Measurements from ENCODE around the gene ARAP3. TPM values are rescaled to one million over a fixed set of nuclear protein-coding genes. Genes with fewer than 3 reads are reported as not detected.
"Not testable (repeated sequence)": the region's sequence is repeated elsewhere in the genome, so short reads cannot be mapped to it uniquely, and the experiment has no call there.

Gene ARAP3
- total RNA-seq, 1 experiment from 2014 or later: 27.6 TPM

DNA sequence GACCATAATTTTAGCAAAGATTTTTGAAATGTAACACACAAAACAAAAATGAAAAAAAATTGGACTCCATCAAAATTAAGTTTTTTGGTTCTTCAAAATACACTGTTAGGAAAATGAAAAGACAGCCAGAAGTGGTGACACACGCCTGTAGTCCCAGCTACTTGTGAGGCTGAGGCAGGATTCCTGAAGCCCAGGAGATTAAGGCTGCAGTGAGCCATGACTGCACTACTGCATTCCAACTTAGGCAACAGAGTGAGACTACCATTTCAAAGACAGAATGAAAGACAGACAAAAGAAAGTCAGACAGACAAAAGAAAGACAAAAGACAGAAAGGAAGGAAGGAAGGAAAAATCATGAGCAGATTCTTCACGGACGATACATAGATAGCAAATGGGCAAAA lies 70.7 kb downstream of the ARAP3 start:
- no peak overlapping the region for H2BK5ac ChIP-seq (ENCODE audit: insufficient read length, low read length)
- no peak overlapping the region for H2AFZ ChIP-seq (ENCODE audit: low read length)
- H3K4me2 ChIP-seq (ENCODE audit: insufficient read depth, insufficient read length, low read length): no peak overlapping the region
- peaks cover 3% of the 10 kb centered on the region for H3K4me1 ChIP-seq (ENCODE audit: insufficient read depth, low read length)
- no peak overlapping the region for H4K91ac ChIP-seq (ENCODE audit: insufficient read length, low read depth, low read length)
- H3K79me2 ChIP-seq (ENCODE audit: insufficient read depth, low read length): peaks cover 17% of the 10 kb centered on the region; the same call in 1 of the 2 replicates
- Mint-ChIP-seq H3K36me3 (ENCODE audit: insufficient read depth in 1 of 3, low read depth in 3 of 3) (peaks cover 0 to 18% (median 14%) of the 10 kb centered on the region in 3 experiments; a peak in 3 of 7 replicates), H3K4me1 (peaks cover 27 to 33% of the 10 kb centered on the region in 2 experiments), H3K27ac (peak overlapping the region in 2 of 3 experiments; percentile 1 to 46; a peak in 4 of 7 replicates), H3K4me3 (no peak overlapping the region), H3K9me3 (no peaks in the 10 kb centered on the region), H3K27me3 (ENCODE audit: low read depth) (no peaks in the 10 kb centered on the region)
- H2AK5ac ChIP-seq (ENCODE audit: insufficient read length, low read length): no peak overlapping the region
- no peak overlapping the region for H2BK120ac ChIP-seq (ENCODE audit: low read depth, low read length, poor library complexity, severe bottlenecking)
- H3K27me3 ChIP-seq (ENCODE audit: insufficient read depth, low read length): no peaks in the 10 kb centered on the region
- H4K8ac ChIP-seq (replicated peaks; ENCODE audit: insufficient read length, low read depth, low read length): no peak overlapping the region
- no peak for DNase-seq
- no peak overlapping the region for H3K27ac ChIP-seq (ENCODE audit: insufficient read length, low read depth, low read length)
- H4K5ac ChIP-seq (ENCODE audit: insufficient read length, low read depth, low read length): no peak overlapping the region
- no peak overlapping the region for H3K14ac ChIP-seq (ENCODE audit: insufficient read depth, low read length)
- no peak overlapping the region for H3K18ac ChIP-seq (ENCODE audit: insufficient read length, low read depth, low read length)
- WGBS (ENCODE audit: extremely low coverage, insufficient read length, low lambda C conversion rate): no CpG with 5 or more reads among the region's 3 CpGs
- H3K9me3 ChIP-seq (ENCODE audit: control insufficient read depth, low read depth, low read length): no peaks in the 10 kb centered on the region
- H3K4ac ChIP-seq (ENCODE audit: low read depth, low read length): no peak overlapping the region
- H3K79me1 ChIP-seq (ENCODE audit: insufficient read depth, low read depth, low read length, poor library complexity, severe bottlenecking): no peaks in the 10 kb centered on the region
- H3K9ac ChIP-seq (ENCODE audit: extremely low read depth, insufficient read length, low read length): no peak overlapping the region
- H2BK20ac ChIP-seq (ENCODE audit: low read depth, low read length, poor library complexity, severe bottlenecking): no peak overlapping the region
- no peak overlapping the region for H2BK12ac ChIP-seq (ENCODE audit: insufficient read length, low read depth, low read length)
- no peaks in the 10 kb centered on the region for H4K20me1 ChIP-seq (ENCODE audit: control insufficient read depth, insufficient read depth, insufficient read length)
- H3K23ac ChIP-seq (ENCODE audit: insufficient read length, low read depth, low read length): no peak overlapping the region
- H3K23me2 ChIP-seq (ENCODE audit: insufficient read length, low read depth, low read length, poor library complexity, severe bottlenecking): no peaks in the 10 kb centered on the region
- H3K56ac ChIP-seq (ENCODE audit: insufficient read length, low read depth, low read length): no peak overlapping the region
- no peak overlapping the region for H3T11ph ChIP-seq (ENCODE audit: low read length)
- no peak overlapping the region for H2BK15ac ChIP-seq (ENCODE audit: low read depth, low read length)
- TF ChIP-seq CTCF (conservative IDR thresholded peaks at IDR 0.05): no peak

DNA sequence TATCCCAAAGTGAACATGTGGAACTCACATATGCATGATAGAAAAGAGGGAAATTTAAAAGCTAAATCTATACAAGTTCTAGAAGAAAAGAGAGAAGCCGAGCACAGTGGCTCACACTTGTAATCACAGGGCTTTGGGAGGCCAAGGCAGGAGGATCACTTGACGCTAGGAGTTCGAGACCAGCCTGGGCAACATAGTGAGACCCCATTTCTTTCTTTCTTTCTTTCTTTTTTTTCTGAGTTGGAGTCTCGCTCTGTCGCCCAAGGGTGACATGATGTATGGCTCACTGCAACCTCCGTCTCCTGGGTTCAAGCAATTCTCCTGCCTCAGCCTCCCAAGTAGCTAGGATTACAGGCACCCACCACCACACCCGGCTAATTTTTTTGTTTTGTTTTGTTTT lies 72.1 kb downstream of the ARAP3 start:
- H3K9me3 Mint-ChIP-seq; H4K20me1 ChIP-seq (ENCODE audit: control insufficient read depth, insufficient read depth, insufficient read length); H3K18ac ChIP-seq (ENCODE audit: insufficient read length, low read depth, low read length); H3K27me3 ChIP-seq (ENCODE audit: insufficient read depth, low read length); H2BK12ac ChIP-seq (ENCODE audit: insufficient read length, low read depth, low read length); H3K27ac Mint-ChIP-seq; H2AK5ac ChIP-seq (ENCODE audit: insufficient read length, low read length); DNase-seq; H3T11ph ChIP-seq (ENCODE audit: low read length); H4K5ac ChIP-seq (ENCODE audit: insufficient read length, low read depth, low read length); H3K79me1 ChIP-seq (ENCODE audit: insufficient read depth, low read depth, low read length, poor library complexity, severe bottlenecking); H3K23me2 ChIP-seq (ENCODE audit: insufficient read length, low read depth, low read length, poor library complexity, severe bottlenecking); H4K91ac ChIP-seq (ENCODE audit: insufficient read length, low read depth, low read length); H3K4me2 ChIP-seq (ENCODE audit: insufficient read depth, insufficient read length, low read length); H3K9me3 ChIP-seq (ENCODE audit: control insufficient read depth, low read depth, low read length); H3K4ac ChIP-seq (ENCODE audit: low read depth, low read length); H3K56ac ChIP-seq (ENCODE audit: insufficient read length, low read depth, low read length); H2BK5ac ChIP-seq (ENCODE audit: insufficient read length, low read length); H3K23ac ChIP-seq (ENCODE audit: insufficient read length, low read depth, low read length); H3K4me1 ChIP-seq (ENCODE audit: insufficient read depth, low read length); H4K8ac ChIP-seq (replicated peaks; ENCODE audit: insufficient read length, low read depth, low read length); H3K27ac ChIP-seq (ENCODE audit: insufficient read length, low read depth, low read length); H2BK15ac ChIP-seq (ENCODE audit: low read depth, low read length); H3K9ac ChIP-seq (ENCODE audit: extremely low read depth, insufficient read length, low read length); H3K14ac ChIP-seq (ENCODE audit: insufficient read depth, low read length); H2BK20ac ChIP-seq (ENCODE audit: low read depth, low read length, poor library complexity, severe bottlenecking); H3K27me3 Mint-ChIP-seq (ENCODE audit: low read depth); H3K4me3 Mint-ChIP-seq; H2AFZ ChIP-seq (ENCODE audit: low read length); H2BK120ac ChIP-seq (ENCODE audit: low read depth, low read length, poor library complexity, severe bottlenecking): not testable (repeated sequence)
- peaks cover 15% of the 10 kb centered on the region; the same call in 1 of the 2 replicates for H3K79me2 ChIP-seq (ENCODE audit: insufficient read depth, low read length)
- peaks cover 21 to 32% of the 10 kb centered on the region in 2 experiments for H3K4me1 Mint-ChIP-seq
- H3K36me3 Mint-ChIP-seq (ENCODE audit: insufficient read depth in 1 of 3, low read depth in 3 of 3): peaks cover 0 to 12% (median 10%) of the 10 kb centered on the region in 3 experiments; a peak in 3 of 7 replicates
- WGBS (ENCODE audit: extremely low coverage, insufficient read length, low lambda C conversion rate): no CpG with 5 or more reads among the region's 7 CpGs

All from H9 (cell line).